Mesenchymal stem cell (in vitro differentiated cells and primary cell): ENCODE measurements around the gene CGB1. TPM values are rescaled to one million over a fixed set of nuclear protein-coding genes. Genes with fewer than 3 reads are reported as not detected.

Experiments used
- small RNA-seq: library from polyadenylated mRNA; stranded (forward); fragments of <200 nt; extraction: miRNeasy Mini kit (QIAGEN cat#:217004); gene quantifications from one replicate; pipeline ENCODE3, GENCODE V24; 2013; ENCODE audit warnings: low read depth

CGB1 gene

Small RNAs within 50 kb of the gene (small RNA-seq; reads per million reads assigned to genes)
- gene MIR6798 (not detected), gene RN7SL708P (not detected)
